ENCODE results near the gene SNIP1.

Gene SNIP1

DNA sequence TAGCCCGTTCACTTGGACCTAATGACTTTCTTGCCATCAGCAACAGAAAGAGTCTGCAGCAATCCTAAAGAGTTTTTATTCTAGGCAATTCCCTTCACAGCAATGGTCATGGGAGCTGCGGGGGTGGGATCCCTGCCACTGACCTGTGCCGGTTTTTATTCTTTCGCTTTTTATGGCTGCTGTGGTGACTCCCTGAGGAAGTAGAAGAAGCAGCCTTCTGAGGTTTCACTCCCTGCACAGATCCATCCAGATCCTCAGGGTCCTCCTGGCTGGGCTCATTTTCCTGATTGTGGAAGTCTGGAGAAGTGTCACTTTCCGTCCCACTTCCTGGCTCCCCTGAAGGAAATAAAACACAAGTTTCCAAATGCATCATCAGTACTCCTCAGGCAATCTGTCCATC lies 52.4 kb downstream of the SNIP1 start:
- DNase-seq (ENCODE audit: low spot score), result no peak
- no peak overlapping the region for H3K4me3 ChIP-seq
- no peak for TF ChIP-seq CTCF (IDR thresholded peaks at IDR 0.05)
- no peak overlapping the region for H3K27ac ChIP-seq

GRCh38 chr1:37498872-37499617 lies 55.0 kb downstream of the SNIP1 start:
- TF ChIP-seq CTCF (IDR thresholded peaks at IDR 0.05), result no peak
- no peak overlapping the region for H3K4me3 ChIP-seq
- no peak overlapping the region for H3K27ac ChIP-seq
- DNase-seq (ENCODE audit: low spot score), result no peak

DNA sequence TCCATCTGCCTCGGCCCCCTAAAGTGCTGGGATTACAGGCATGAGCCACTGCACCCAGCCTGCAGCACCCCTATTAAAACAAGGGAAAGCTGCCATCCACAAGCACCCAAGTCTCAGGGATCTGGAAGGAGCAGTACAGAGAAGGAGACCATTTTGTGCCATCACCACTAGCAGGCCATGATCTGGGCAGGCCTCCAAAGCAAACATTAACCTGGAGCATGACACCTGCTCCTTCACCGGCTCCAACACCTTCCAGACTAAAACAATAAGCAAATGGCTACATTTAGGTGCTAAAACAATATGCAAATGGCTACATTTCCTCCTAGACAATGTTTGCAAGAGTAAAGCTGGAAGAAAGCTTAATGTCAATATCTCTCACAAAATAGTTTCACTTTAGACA lies 56.3 kb downstream of the SNIP1 start:
- Histone ChIP-seq H3K4me3 (no peak overlapping the region), H3K27ac (no peak overlapping the region)
- DNase-seq (ENCODE audit: low spot score), result no peak
- no peak for TF ChIP-seq CTCF (IDR thresholded peaks at IDR 0.05)

GRCh38 chr1:37495875-37496274 lies 58.2 kb downstream of the SNIP1 start:
- Histone ChIP-seq H3K4me3 (no peak overlapping the region), H3K27ac (no peak overlapping the region)
- no peak for TF ChIP-seq CTCF (IDR thresholded peaks at IDR 0.05)
- no peak for DNase-seq (ENCODE audit: low spot score)

DNA sequence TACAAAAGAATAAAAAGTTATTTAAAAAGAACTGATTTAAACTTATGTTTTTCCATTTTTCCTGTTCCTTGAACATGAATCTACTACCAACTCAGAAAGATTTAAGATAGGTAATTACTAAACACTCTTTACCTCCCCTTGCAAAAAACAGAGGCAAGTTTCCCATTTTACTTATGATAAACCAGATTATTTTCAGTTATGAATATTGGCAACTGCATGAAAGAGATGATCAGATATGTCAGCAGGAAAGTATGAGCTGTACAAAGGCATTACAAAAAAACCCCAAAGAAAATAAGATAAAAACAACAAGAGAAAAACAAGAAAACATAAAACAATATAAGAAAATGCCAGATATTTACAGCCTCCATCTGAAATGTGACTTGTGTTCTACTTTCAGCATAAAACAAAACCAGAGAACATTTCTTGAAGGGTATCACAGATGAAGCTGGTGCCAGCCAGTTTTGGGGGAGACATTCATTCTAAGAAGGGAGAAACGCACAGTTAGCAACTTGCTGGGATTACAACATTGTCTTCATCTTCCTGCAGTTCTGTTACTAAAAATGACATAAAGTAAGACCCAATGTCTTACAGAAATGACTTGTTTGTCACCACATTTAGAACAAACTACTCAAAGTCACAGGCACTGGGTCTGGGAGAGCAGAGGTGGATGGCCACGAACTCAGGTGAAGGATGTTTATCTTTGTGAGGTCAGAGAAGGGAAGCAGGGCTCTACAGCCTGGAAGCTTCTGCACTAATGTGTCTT lies 60.6 kb downstream of the SNIP1 start:
- no peak overlapping the region for H3K4me3 ChIP-seq
- H3K27ac ChIP-seq, result no peak overlapping the region
- no peak for TF ChIP-seq CTCF (IDR thresholded peaks at IDR 0.05)
- DNase-seq (ENCODE audit: low spot score), result no peak

GRCh38 chr1:37487619-37487984 lies 66.5 kb downstream of the SNIP1 start:
- peak overlapping the region; percentile 83 to 93 for H3K27ac ChIP-seq
- no peak for DNase-seq (ENCODE audit: low spot score)
- TF ChIP-seq CTCF (IDR thresholded peaks at IDR 0.05), result peak; percentile 8
- H3K4me3 ChIP-seq, result no peak overlapping the region

All from coronary artery (tissue), 2 donors.